GM12875 (cell line): ENCODE measurements around the gene REX1BD.

Experiments used
- H3K4me3 ChIP-seq: one replicate; pipeline ENCODE4 v1.5.1; 2011; ENCODE audit warnings: low read depth, low read length, control low read depth
- TF ChIP-seq, protein P1 (sequence below): IDR thresholded peaks from 2 replicates; pipeline ENCODE4 v1.5.1; 2011; ENCODE audit warnings: low read depth, mild to moderate bottlenecking, control low read depth, inconsistent platforms, low read length, moderate library complexity, borderline replicate concordance; ENCODE audit not compliant: insufficient read depth

The REX1BD gene

DNA sequence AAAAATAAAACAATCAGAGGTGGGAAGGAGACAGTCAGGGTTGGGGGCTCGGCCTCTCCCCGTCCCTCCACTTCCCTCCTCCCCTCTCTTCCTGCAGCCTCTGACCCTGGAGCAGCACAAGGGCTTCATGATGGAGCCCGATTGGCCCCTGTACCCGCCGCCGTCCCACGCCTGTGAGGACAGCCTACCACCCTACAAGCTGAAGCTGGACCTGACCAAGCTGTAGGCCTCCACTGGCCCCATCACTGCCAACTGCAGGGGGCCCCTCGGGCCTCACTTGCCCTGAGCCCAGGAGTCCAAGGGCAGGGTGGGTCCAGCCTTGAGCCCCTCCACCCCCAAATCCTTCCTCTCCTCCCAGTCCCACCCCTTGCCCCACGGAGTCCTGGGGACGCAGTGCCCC is 31.7 kb downstream of the REX1BD start:
- no peak overlapping the region for H3K4me3 ChIP-seq
- TF ChIP-seq, protein P1, sequence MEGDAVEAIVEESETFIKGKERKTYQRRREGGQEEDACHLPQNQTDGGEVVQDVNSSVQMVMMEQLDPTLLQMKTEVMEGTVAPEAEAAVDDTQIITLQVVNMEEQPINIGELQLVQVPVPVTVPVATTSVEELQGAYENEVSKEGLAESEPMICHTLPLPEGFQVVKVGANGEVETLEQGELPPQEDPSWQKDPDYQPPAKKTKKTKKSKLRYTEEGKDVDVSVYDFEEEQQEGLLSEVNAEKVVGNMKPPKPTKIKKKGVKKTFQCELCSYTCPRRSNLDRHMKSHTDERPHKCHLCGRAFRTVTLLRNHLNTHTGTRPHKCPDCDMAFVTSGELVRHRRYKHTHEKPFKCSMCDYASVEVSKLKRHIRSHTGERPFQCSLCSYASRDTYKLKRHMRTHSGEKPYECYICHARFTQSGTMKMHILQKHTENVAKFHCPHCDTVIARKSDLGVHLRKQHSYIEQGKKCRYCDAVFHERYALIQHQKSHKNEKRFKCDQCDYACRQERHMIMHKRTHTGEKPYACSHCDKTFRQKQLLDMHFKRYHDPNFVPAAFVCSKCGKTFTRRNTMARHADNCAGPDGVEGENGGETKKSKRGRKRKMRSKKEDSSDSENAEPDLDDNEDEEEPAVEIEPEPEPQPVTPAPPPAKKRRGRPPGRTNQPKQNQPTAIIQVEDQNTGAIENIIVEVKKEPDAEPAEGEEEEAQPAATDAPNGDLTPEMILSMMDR, result no peak

DNA sequence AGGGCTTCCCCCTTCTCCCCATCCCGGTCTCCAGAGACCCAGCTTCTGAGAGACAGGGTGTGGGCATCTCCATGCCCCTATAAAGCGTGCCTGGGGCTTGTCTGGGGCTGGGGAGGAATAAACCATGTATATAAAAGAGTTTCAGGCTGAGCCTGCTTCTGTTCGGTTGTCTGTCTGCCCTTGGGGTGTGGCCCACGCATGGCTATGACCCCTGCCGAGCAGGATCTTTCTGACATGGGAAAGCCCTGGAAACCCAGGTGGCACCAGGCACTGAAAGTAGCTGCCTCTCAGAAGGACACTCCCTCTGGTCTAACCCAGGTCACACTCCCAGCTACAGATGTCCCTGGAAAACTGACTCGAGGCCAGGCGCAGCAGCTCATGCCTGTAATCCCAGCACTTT is 32.3 kb downstream of the REX1BD start:
- TF ChIP-seq, protein P1, result no peak

DNA sequence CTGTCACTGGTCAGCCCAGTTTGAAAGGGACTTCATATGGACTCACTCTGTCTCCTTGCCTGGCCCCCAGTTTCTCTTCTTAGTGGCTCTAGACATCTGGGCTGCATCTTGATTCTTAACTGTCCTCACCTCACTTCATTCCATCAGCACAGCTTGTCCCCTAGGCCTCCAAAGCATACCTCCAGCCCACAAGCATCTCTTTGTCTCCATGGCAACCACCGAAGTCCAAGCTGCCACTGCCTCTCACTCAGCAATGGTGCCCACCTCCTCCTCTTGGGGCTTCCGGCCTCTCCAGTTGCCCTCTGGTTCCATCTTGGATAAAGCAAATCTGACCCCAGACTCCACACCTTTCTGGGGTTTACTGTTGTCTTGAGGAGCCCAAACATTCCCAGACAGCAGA is 38.3 kb downstream of the REX1BD start:
- no peak overlapping the region for H3K4me3 ChIP-seq
- TF ChIP-seq, protein P1, result no peak

More for the DNA sequence above, 32.3 kb downstream of the REX1BD start:
- H3K4me3 ChIP-seq, result no peak overlapping the region

DNA sequence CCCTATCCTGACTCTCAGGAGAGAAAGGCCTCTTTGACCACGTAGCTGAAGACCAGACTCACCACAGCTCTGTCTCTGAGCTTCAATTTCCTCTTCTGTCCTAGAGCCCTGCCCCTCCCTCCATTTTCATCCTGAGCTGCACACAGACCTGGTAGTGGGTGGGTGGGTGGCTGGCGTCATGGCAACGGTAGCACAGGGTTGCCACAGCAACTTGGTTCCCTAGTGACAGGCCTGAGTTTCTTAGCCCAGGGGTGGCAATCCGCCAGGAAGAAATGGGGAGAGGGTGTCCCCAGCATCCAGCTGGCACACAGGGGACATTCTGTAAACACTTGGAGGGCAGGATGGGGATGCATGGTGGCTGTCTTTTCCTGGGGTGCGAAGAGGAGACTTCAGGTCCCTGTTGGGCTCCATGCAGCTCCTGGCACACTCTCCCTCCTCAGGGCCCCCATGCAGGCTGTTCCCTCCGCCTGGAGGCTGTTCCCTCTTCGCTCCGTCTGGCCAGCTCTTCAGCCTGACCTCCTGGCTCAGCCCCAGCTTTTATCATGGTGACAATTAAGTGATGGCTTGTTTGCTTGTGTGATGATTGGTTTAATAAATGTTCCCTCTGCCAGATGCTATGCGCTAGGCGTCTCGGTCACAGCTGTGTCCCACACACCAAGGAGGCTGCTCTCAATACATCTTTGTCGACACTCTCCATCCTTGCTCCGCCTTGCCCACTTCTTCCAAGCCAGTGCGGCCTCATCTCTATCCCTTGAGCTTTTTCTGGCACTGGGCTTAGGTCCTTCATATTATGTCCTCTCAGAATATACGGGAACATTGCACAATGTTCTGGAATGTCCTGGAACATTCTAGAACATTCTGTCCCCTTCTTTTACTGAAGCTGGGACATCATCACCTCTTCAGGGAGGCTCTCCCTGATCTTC is 40.8 kb downstream of the REX1BD start:
- TF ChIP-seq, protein P1, result no peak
- H3K4me3 ChIP-seq, result no peak overlapping the region

DNA sequence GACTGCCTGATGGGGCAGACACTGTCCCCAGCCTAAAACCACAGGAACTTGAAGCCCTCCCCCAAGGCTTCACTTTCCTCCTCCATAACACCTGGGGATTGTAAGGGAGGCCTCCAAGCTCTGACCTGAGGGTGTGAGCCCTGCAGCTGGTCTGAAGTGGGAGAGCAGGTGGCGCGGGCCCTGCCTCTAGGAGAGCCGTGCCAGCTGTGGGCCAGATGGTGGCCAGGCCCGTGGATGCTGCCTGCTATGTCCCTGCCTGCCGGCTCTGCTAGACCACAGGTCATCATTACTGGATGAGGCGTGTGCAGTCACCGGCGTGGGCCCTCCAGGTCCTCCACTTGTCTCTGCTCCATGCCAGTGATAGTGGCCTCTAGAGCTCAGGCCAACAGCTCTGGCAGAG is 44.7 kb downstream of the REX1BD start:
- TF ChIP-seq, protein P1, result no peak
- H3K4me3 ChIP-seq, result no peak overlapping the region

DNA sequence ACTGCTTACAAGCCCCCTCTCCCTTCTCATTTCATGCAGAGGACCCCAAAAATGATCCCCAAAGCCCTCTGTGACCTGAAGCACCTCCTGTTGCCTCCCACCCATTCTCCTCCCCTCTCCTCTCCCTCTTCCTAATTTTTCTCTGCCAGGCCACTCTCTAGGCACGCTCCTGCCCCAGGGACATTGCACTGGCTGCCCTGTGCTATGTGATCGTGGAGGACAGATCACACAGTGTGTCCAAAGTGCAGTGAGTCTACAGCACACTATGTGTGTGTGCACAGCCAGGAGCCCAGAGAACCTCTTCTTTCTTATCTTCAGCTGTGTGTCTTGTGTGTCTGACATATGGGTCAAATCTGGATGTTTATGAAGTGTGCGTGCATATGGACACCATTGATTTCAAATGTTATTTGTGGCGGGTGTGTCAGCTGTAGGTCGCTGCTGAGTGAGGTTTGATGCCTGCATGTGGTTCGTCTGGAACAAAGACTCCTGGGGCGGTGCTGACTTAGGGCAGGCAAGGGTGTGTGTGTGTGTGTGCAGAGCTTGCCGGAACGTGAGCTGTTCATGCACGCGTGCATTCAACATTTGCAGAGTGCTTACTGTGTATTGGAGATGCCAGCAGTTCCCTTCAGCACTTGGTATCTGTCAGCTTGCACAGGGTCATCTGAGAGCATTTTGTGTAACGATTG is 46.2 kb downstream of the REX1BD start:
- TF ChIP-seq, protein P1, result no peak
- no peak overlapping the region for H3K4me3 ChIP-seq
